Smooth muscle cell (in vitro differentiated cells): ENCODE data around the gene AUTS2. TPM values are rescaled to one million over a fixed set of nuclear protein-coding genes. Genes with fewer than 3 reads are reported as not detected.

ENCODE experiments used
- DNase-seq: peaks from one replicate; lab custom pipeline; 2025; ENCODE audit not compliant: unreplicated experiment; lab: John Stamatoyannopoulos, UW
- H2AFZ ChIP-seq: fragments of 200-600 bp; sonication (generic); 2 replicates; pipeline ENCODE4 v1.6.0; 2016; ENCODE audit warnings: antibody characterized with exemption, low read depth, mild to moderate bottlenecking
- H3F3A ChIP-seq: fragments of 200-600 bp; sonication (generic); 2 replicates; pipeline ENCODE4 v1.6.0; 2017; ENCODE audit warnings: antibody characterized with exemption, low read depth
- H3K27ac ChIP-seq: fragments of 200-600 bp; sonication (generic); 2 replicates; pipeline ENCODE4 v1.5.1; 2016; ENCODE audit warnings: low read depth, mild to moderate bottlenecking
- H3K27me3 ChIP-seq: fragments of 200-600 bp; sonication (generic); 2 replicates; pipeline ENCODE4 v1.6.1; 2016; ENCODE audit warnings: low read depth, mild to moderate bottlenecking
- H3K36me3 ChIP-seq: fragments of 200-600 bp; sonication (generic); 2 replicates; pipeline ENCODE4 v1.5.1; 2016; ENCODE audit warnings: low read depth
- H3K4me1 ChIP-seq: fragments of 200-600 bp; sonication (generic); 2 replicates; pipeline ENCODE4 v1.5.1; 2016; ENCODE audit warnings: low read depth
- H3K4me2 ChIP-seq: fragments of 200-600 bp; sonication (generic); 2 replicates; pipeline ENCODE4 v1.6.0; 2016; ENCODE audit warnings: mild to moderate bottlenecking
- H3K4me3 ChIP-seq: fragments of 200-600 bp; sonication (generic); 2 replicates; pipeline ENCODE4 v1.5.1; 2016; ENCODE audit warnings: mild to moderate bottlenecking
- H3K79me2 ChIP-seq: fragments of 200-600 bp; sonication (generic); 2 replicates; pipeline ENCODE4 v1.6.0; 2016; ENCODE audit warnings: low read depth, mild to moderate bottlenecking
- H3K9ac ChIP-seq: fragments of 200-600 bp; sonication (generic); 2 replicates; pipeline ENCODE4 v1.6.0; 2016; ENCODE audit warnings: low read depth
- H3K9me3 ChIP-seq: fragments of 200-600 bp; sonication (generic); replicated peaks from 2 replicates; pipeline ENCODE4 v1.5.1; 2016; ENCODE audit warnings: low read depth
- H4K20me1 ChIP-seq: fragments of 200-600 bp; sonication (generic); 2 replicates; pipeline ENCODE4 v1.6.0; 2016; ENCODE audit warnings: low read depth
- WGBS: methylation state at CpG from one replicate; pipeline ENCODE4 v1.1.7; 2016; ENCODE audit warnings: low lambda C conversion rate; 5-methylcytosine and 5-hydroxymethylcytosine counted together
- polyA plus RNA-seq: library from polyadenylated mRNA; unstranded; fragments of >200 nt; fragmentation: Nextera tagmentation; extraction: Ambion mirVana; gene quantifications from 2 replicates; pipeline ENCODE4 v1.2.1, GENCODE V29; 2016
- total RNA-seq: library from RNA; depleted of rRNA; stranded (reverse); fragments of >200 nt; gene quantifications from 2 replicates; pipeline ENCODE4 v1.2.3, GENCODE V29; 2014
- TF ChIP-seq, protein P1 (sequence below): fragments of 200-600 bp; sonication (generic); IDR thresholded peaks from 2 replicates; pipeline ENCODE4 v1.5.1; 2017; ENCODE audit warnings: borderline replicate concordance, mild to moderate bottlenecking, antibody characterized with exemption; ENCODE audit not compliant: insufficient read depth, poor library complexity, severe bottlenecking

The AUTS2 gene
- total and polyA plus RNA-seq, 2 experiments from 2014 or later: 6.5 to 8.6 TPM

GRCh38 chr7:69692611-69693010 lies 94.3 kb downstream of the AUTS2 start:
- no peak overlapping the region for H3K27ac ChIP-seq
- WGBS: 83% methylated on average over 3 of the region's 3 CpGs
- H3K9me3 ChIP-seq: no peaks in the 10 kb centered on the region

DNA sequence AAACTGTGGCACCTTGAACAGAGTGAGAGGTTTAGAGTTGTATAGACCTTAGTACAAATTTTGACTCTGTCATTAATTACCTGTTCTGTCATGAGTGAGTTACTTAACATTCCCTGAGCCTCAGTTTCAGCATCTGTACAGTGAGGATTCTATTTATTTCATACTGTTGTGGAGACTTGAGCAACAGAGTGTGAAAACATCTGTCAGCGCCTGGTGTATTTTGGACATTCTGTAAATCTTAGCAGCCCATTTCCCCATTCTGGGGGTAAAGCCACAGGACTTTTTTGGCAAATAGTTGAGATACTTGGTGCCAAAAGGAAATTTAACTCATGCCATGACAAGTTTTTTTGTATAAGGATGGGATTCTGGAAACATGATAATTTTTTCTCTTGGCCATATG lies 94.8 kb downstream of the AUTS2 start:
- no peak overlapping the region for H3K9ac ChIP-seq

More at GRCh38 chr7:69692611-69693010, 94.3 kb downstream of the AUTS2 start:
- H4K20me1 ChIP-seq: peaks cover 18% of the 10 kb centered on the region
- H3K4me3 ChIP-seq: no peak overlapping the region
- no peaks in the 10 kb centered on the region for H3K27me3 ChIP-seq
- TF ChIP-seq, protein P1, sequence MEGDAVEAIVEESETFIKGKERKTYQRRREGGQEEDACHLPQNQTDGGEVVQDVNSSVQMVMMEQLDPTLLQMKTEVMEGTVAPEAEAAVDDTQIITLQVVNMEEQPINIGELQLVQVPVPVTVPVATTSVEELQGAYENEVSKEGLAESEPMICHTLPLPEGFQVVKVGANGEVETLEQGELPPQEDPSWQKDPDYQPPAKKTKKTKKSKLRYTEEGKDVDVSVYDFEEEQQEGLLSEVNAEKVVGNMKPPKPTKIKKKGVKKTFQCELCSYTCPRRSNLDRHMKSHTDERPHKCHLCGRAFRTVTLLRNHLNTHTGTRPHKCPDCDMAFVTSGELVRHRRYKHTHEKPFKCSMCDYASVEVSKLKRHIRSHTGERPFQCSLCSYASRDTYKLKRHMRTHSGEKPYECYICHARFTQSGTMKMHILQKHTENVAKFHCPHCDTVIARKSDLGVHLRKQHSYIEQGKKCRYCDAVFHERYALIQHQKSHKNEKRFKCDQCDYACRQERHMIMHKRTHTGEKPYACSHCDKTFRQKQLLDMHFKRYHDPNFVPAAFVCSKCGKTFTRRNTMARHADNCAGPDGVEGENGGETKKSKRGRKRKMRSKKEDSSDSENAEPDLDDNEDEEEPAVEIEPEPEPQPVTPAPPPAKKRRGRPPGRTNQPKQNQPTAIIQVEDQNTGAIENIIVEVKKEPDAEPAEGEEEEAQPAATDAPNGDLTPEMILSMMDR: no peak
- DNase-seq: no peak
- no peaks in the 10 kb centered on the region for H3K79me2 ChIP-seq
- H2AFZ ChIP-seq: no peak overlapping the region
- no peaks in the 10 kb centered on the region for H3F3A ChIP-seq
- no peaks in the 10 kb centered on the region for H3K4me1 ChIP-seq
- H3K36me3 ChIP-seq: no peaks in the 10 kb centered on the region
- no peak overlapping the region for H3K9ac ChIP-seq
- H3K4me2 ChIP-seq: no peak overlapping the region

GRCh38 chr7:69696054-69696591 lies 97.8 kb downstream of the AUTS2 start:
- WGBS: 74% methylated on average over 7 of the region's 7 CpGs
- Histone ChIP-seq H3K9ac (no peak overlapping the region), H3K27ac (no peak overlapping the region), H3K4me3 (no peak overlapping the region), H3K79me2 (no peaks in the 10 kb centered on the region), H2AFZ (no peak overlapping the region), H4K20me1 (peaks cover 26% of the 10 kb centered on the region), H3F3A (no peaks in the 10 kb centered on the region), H3K4me2 (no peak overlapping the region), H3K9me3 (no peaks in the 10 kb centered on the region), H3K27me3 (no peaks in the 10 kb centered on the region), H3K36me3 (no peaks in the 10 kb centered on the region), H3K4me1 (no peaks in the 10 kb centered on the region)
- no peak for DNase-seq
- TF ChIP-seq, protein P1: no peak

More for the DNA sequence above, 94.8 kb downstream of the AUTS2 start:
- peaks cover 18% of the 10 kb centered on the region for H4K20me1 ChIP-seq
- H3F3A ChIP-seq: no peaks in the 10 kb centered on the region
- whole genome bisulfite sequencing: 100% methylated on average over 1 of the region's 1 CpG
- DNase-seq: no peak
- H3K27ac ChIP-seq: no peak overlapping the region
- no peaks in the 10 kb centered on the region for H3K9me3 ChIP-seq
- TF ChIP-seq, protein P1: no peak
- no peak overlapping the region for H3K4me3 ChIP-seq
- H3K36me3 ChIP-seq: no peaks in the 10 kb centered on the region
- no peak overlapping the region for H2AFZ ChIP-seq
- no peaks in the 10 kb centered on the region for H3K4me1 ChIP-seq
- H3K27me3 ChIP-seq: no peaks in the 10 kb centered on the region
- H3K79me2 ChIP-seq: no peaks in the 10 kb centered on the region
- no peak overlapping the region for H3K4me2 ChIP-seq
